Glutamatergic neuron (in vitro differentiated cells): ENCODE measurements around the gene ADAM33. TPM values are rescaled to one million over a fixed set of nuclear protein-coding genes. Genes with fewer than 3 reads are reported as not detected.
A peak's percentile ranks its signal among the peaks of the same experiment; 100 is the strongest.

Experiments used
- DNase-seq: peaks from one replicate; pipeline ENCODE4 v3.0.0; 2022
- H3K27ac Mint-ChIP-seq: one replicate; pipeline ENCODE4 v1.8.0; 2020; ENCODE audit warnings: mild to moderate bottlenecking, mixed read lengths, inconsistent platforms; ENCODE audit not compliant: unreplicated experiment
- H3K27me3 Mint-ChIP-seq: one replicate; pipeline ENCODE4 v1.8.0; 2020; ENCODE audit warnings: mild to moderate bottlenecking, moderate library complexity, mixed read lengths, inconsistent platforms; ENCODE audit not compliant: unreplicated experiment
- H3K36me3 Mint-ChIP-seq: one replicate; pipeline ENCODE4 v1.8.0; 2020; ENCODE audit warnings: mild to moderate bottlenecking, mixed read lengths, inconsistent platforms; ENCODE audit not compliant: unreplicated experiment
- H3K4me1 Mint-ChIP-seq: one replicate; pipeline ENCODE4 v1.8.0; 2020; ENCODE audit warnings: mild to moderate bottlenecking, low read depth, mixed read lengths, inconsistent platforms; ENCODE audit not compliant: unreplicated experiment
- H3K4me3 Mint-ChIP-seq: one replicate; pipeline ENCODE4 v1.8.0; 2020; ENCODE audit warnings: mild to moderate bottlenecking, mixed read lengths, inconsistent platforms; ENCODE audit not compliant: unreplicated experiment
- H3K9me3 Mint-ChIP-seq: one replicate; pipeline ENCODE4 v1.8.0; 2020; ENCODE audit warnings: mild to moderate bottlenecking, moderate library complexity, mixed read lengths, inconsistent platforms; ENCODE audit not compliant: unreplicated experiment
- total RNA-seq: library from RNA; stranded (reverse); fragmentation: NEBNext Ultra II Directional; extraction: Animal tissue kit (Norgen Biotek cat#: 25700); gene quantifications from one replicate; pipeline ENCODE4 v1.2.1, GENCODE V29; 2021; ENCODE audit not compliant: unreplicated experiment
- TF ChIP-seq, protein P1 (sequence below): fragments of 200-600 bp; sonication (generic); IDR thresholded peaks from one replicate; pipeline ENCODE4 v1.5.0; 2021; ENCODE audit not compliant: partially characterized antibody, unreplicated experiment

Gene ADAM33
- total RNA-seq, 1 donor from 2014 or later, result 0.27 TPM

DNA sequence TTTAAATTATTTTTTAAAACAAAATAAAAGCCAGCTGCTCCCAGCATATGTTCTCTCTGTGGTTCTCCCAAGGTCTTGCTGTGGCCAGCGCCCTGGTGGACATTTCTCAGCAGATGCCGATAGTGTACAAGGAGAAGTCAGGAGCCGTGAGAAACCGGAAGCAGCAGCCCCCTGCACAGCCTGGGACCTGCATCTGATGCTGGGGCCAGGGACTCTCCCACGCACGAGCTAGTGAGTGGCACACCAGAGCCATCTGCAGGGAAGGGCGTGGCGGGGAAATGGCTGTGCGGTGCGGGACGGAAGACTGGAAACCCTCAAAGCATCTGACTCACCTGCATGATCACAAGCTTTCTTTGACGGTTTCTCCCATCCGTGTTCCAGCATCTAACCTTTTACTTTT lies 35.2 kb downstream of the ADAM33 start:
- H3K27ac Mint-ChIP-seq, result no peak overlapping the region
- H3K36me3 Mint-ChIP-seq, result peaks cover 8% of the 10 kb centered on the region
- peaks cover 22% of the 10 kb centered on the region for H3K4me1 Mint-ChIP-seq
- H3K27me3 Mint-ChIP-seq, result peaks cover 2% of the 10 kb centered on the region
- peaks cover 4% of the 10 kb centered on the region for H3K9me3 Mint-ChIP-seq
- DNase-seq, result no peak
- peak overlapping the region; percentile 20 for H3K4me3 Mint-ChIP-seq
- TF ChIP-seq, protein P1, sequence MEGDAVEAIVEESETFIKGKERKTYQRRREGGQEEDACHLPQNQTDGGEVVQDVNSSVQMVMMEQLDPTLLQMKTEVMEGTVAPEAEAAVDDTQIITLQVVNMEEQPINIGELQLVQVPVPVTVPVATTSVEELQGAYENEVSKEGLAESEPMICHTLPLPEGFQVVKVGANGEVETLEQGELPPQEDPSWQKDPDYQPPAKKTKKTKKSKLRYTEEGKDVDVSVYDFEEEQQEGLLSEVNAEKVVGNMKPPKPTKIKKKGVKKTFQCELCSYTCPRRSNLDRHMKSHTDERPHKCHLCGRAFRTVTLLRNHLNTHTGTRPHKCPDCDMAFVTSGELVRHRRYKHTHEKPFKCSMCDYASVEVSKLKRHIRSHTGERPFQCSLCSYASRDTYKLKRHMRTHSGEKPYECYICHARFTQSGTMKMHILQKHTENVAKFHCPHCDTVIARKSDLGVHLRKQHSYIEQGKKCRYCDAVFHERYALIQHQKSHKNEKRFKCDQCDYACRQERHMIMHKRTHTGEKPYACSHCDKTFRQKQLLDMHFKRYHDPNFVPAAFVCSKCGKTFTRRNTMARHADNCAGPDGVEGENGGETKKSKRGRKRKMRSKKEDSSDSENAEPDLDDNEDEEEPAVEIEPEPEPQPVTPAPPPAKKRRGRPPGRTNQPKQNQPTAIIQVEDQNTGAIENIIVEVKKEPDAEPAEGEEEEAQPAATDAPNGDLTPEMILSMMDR, result no peak

DNA sequence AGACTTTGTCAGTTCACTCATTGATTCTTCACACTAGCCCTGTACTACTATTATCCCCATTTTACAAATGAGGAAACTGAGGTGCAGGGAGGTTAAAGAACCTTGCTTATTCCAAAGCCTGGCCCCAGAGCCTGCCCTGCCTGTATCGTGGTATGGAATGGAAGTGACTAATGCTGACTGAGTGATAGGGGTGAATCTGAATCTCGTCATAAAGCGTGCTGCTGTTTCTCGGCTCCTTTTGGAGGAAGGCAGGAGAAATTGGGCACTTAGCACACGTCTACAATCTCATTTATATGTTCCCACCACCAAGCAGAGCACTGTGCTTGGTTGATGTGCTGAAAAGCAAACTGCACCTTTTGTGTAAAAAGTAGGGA lies 35.8 kb downstream of the ADAM33 start:
- peaks cover 2% of the 10 kb centered on the region for H3K27me3 Mint-ChIP-seq
- no peak for DNase-seq
- H3K27ac Mint-ChIP-seq, result no peak overlapping the region
- peaks cover 4% of the 10 kb centered on the region for H3K9me3 Mint-ChIP-seq
- H3K36me3 Mint-ChIP-seq, result peaks cover 12% of the 10 kb centered on the region
- H3K4me1 Mint-ChIP-seq, result peaks cover 22% of the 10 kb centered on the region
- TF ChIP-seq, protein P1, result no peak
- no peak overlapping the region for H3K4me3 Mint-ChIP-seq

DNA sequence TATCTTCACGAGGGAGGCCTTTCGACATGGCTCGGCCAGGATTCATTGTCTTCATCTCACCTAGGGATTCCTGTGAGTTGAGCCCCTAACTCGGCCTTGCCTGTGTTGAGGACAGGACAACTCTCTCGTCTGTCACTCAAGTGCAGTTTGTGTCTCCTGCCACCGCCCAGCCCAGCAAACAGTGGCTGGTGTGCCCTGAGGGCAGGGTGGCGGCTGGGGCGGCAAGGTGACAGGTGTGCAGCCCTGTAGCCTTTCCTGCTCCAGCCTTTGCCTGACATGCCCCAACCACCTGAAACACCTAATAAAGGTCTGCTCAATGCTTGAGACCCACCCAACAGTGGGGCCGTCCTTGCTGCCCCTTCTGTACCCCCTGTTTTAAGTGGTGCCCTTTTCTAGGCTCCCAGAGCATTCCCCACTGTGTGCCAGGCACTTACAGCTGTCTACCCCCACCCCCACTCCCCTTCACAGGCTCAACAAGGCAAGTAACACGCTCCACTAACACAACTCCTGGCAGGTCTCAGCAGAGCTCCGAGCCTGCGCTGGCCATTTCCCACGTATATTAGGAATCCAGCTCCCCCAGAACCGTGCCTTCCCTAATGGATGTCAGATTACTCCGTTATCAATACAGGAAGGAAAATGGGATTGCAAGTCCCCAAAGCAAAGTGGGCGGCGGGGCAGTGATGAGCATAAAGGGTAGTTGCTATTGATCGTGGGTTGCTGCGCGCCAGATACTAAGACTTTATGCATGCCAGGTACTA lies 36.3 kb downstream of the ADAM33 start:
- no peak overlapping the region for H3K27ac Mint-ChIP-seq
- no peak for DNase-seq
- peaks cover 22% of the 10 kb centered on the region for H3K4me1 Mint-ChIP-seq

DNA sequence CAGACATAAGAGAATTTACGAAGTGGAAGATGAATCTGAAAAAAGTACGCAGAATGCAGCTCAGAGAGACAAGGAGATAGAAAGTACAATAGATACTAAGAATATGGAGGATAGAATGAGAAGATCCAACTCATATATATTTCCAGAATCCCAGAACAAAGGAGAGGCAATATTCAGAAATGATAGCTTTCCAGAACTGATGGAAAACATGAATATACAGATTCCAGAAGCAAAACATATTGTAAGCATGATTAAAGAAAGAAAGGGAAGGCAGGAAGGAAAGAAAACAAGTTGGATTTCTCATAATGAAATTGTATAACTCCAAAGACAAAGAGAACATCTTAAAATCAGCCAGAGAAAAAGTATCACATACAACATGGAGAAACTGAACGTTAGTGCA lies 41.6 kb downstream of the ADAM33 start:
- H3K9me3 Mint-ChIP-seq, result peaks cover 4% of the 10 kb centered on the region
- no peaks in the 10 kb centered on the region for H3K4me1 Mint-ChIP-seq
- no peak overlapping the region for H3K27ac Mint-ChIP-seq
- H3K4me3 Mint-ChIP-seq, result no peak overlapping the region
- H3K36me3 Mint-ChIP-seq, result peaks cover 26% of the 10 kb centered on the region
- TF ChIP-seq, protein P1, result no peak
- DNase-seq, result no peak
- H3K27me3 Mint-ChIP-seq, result no peaks in the 10 kb centered on the region

More for the DNA sequence above, 36.3 kb downstream of the ADAM33 start:
- peaks cover 2% of the 10 kb centered on the region for H3K27me3 Mint-ChIP-seq
- H3K36me3 Mint-ChIP-seq, result peaks cover 17% of the 10 kb centered on the region
- no peak overlapping the region for H3K4me3 Mint-ChIP-seq
- TF ChIP-seq, protein P1, result no peak
- peaks cover 4% of the 10 kb centered on the region for H3K9me3 Mint-ChIP-seq

DNA sequence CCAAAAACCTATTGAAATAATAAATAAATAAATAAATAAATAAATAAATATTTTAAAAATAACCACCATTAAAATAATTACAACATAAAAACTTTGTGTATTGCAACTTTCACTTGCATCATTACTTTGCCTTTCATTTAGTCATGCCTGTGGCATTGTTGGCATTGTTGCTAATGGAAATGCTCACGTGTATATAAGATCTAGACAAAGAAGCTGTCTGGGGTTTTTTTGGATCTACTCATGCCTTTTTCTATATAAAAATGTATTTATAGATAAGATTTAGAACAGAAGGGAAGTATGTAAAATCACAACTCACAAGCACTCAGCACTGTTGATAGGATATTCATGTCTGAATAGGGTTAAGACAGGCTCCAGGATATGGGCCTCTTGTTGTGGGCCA lies 46.5 kb downstream of the ADAM33 start:
- peaks cover 1% of the 10 kb centered on the region for H3K9me3 Mint-ChIP-seq
- H3K4me3 Mint-ChIP-seq, result no peak overlapping the region
- H3K4me1 Mint-ChIP-seq, result no peaks in the 10 kb centered on the region
- peaks cover 4% of the 10 kb centered on the region for H3K27me3 Mint-ChIP-seq
- H3K36me3 Mint-ChIP-seq, result peaks cover 7% of the 10 kb centered on the region
- no peak overlapping the region for H3K27ac Mint-ChIP-seq
- TF ChIP-seq, protein P1, result no peak
- no peak for DNase-seq
